HG03280 (cell line): Measurements from ENCODE around the gene RFX5.
"Not testable (repeated sequence)": the region's sequence is repeated elsewhere in the genome, so short reads cannot be mapped to it uniquely, and the experiment has no call there.

Experiments used
- ATAC-seq: cut with Tn5 transposase; IDR thresholded peaks from one replicate; pipeline ENCODE4 v1.9.1; 2021; ENCODE audit warnings: mild to moderate bottlenecking, moderate library complexity; ENCODE audit not compliant: unreplicated experiment

The RFX5 gene

DNA sequence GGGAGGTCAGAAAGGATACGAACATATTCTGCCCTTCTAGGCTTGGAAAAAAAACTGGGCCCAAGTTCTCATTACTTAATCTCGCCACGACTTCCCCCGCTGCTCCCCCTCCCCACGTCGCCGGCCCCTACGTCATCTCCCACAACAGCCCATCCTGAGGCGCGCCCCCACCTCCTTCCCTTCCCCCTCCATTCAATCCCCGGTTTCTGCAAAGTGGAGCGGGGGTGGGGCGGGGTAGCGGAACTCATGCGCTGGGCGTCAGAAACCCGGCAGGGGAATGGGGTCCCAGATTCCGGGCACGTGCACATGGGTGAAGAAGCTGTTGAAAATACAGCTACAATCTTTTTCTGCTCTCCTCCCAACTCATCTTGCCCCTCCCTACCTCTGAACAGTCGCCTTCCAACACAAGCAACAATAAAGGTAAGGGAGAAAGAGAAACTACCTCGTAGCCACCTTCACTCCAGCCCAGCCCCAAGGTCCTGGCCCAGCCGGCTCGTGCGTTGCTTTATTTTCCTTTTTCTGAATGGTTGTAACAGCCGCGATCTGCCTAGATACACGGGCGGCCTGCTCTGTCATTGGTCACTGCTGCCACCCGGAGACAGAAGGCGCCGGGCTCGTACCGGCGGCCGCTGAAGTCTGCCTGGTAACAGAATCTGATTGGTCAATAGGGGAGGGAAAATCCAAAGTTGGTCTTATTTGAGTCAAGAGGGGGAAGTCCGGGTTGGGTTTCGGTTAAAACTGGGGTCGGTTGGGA, at the start of gene RFX5:
TSS of gene RFX5 (minus strand) at position 484 of the 754 bp plus-strand sequence. CDS start 932 bp downstream, outside the sequence.
- ATAC-seq, result peak; percentile 96

DNA sequence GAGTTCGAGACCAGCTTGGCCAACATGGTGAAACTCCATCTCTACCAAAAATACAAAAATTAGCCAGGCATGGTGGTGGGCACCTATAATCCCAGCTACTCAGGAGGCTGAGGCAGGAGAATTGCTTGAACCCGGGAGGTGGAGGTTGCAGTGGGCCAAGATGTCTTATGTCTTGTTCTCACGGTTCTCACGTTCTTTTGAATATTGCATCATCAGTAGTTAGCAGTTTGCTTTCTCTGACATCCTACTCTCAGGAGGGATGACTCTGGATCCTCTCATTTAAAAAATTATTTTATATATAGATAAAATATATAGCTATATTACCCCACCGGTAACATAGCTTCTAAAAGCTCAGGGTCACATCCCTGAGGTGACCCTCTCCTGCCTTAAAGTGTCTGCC, 49.2 kb upstream of the RFX5 start:
- ATAC-seq, result not testable (repeated sequence)

DNA sequence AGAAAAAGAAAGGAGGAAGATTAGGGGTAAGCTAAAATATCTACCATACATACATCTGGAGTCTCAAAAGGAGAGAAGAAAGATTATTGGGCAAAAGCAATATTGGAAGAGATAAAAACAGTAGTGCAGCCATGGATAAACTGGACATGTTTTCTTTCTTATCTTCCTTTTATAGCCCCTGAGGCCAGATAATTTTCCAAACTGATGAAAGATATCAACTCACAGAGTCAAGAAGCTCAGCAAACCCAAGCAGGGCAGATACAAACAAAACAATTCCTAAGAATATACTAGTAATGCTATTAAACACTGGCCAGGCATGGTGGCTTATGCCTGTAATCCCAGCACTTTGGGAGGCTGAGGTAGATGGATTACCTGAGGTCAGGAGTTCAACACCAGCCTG, 46.5 kb upstream of the RFX5 start:
- ATAC-seq, result no peak

DNA sequence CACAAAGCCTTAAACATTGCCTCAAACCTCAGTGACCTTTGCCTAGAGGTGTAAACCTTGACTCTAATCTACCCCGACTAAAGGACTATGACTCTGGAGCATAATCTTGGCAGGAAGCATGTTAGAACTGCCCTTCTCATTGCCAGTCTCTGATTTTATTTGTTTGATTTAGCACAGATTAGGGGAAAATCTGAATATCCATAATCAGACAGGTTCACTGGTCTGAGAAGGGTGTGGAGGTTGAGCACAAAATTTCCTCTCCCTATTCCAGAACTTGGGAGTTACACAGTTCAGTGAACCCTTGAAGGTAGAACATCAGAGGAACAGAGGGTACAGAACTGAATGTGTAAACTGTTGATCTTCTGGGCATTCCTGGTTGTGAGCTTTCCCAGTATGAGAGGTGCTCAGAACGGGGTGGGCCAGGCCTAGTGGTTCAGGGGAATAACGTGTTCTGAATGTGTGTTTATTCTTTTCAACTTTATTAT, 44.1 kb upstream of the RFX5 start:
- ATAC-seq, result no peak

DNA sequence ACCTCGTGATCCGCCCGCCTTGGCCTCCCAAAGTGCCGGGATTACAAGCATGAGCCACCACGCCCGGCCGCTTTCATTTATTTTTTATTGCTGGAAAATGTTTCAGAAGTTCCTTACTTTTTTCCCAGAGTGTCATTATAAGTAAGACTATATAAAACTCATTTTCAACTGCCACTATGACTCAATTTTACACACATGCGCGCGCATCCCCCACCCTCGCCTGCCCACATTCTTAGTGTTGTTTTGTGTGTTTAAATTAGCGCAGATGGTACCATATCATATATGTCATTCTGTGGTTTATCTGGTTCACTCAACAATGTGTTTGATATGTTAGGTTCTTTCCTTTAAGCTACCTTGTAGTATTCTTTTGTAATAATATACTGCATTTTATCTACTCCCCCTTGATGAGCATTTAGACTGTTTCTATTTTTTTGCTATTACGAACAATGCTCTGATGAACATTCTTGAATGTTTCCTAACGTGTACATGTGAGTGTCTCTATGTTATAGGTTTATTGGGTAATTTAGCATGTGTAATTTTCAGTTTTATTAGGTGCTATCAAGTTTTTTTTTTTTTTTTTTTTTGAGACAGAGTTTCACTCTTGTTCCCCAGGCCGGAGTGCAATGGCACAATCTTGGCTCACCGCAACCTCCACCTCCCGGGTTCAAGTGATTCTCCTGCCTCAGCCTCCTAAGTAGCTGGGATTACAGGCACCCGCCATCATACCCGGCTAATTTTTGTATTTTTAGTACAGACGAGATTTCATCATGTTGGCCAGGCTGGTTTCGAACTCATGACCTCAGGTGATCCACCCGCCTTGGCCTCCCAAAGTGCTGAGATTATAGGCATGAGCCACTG, 43.4 kb upstream of the RFX5 start:
- ATAC-seq, result not testable (repeated sequence)

DNA sequence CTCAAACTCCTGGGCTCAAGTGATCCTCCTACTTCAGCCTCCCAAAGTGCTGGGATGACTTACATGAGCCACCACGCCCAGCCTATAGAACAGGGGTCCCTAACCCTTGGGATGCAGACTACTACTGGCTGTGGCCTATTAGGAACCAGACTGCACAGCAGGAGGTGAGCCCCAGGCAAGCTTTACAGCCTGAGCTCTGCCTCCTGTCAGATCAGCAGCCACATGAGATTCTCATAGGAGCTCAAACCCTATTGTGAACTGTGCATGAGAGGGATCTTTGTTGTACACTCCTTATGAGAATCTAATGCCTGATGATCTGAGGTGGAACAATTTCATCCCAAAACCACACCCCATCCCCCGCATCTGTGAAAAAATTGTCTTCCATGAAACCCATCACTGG, 39.0 kb upstream of the RFX5 start:
- no peak for ATAC-seq

DNA sequence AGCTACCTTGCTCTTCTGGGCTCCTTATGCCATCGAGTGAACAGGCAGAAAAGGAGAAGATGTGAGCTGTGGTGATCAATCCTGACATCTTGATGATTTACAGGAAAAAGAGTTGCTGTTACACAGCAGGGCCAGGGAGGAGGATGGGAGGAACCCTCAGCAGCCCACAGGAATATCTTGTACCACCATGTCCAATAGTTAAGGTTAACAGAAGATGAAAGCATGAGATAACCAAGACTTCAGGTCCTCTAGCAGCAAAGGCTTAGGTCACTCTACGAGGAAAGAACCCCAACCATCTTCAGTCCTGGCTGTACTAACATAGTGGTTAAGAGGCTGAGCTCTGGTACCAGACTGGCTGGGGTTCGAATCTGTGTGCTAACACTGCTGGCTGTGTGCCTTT, 37.5 kb upstream of the RFX5 start:
- ATAC-seq, result no peak

DNA sequence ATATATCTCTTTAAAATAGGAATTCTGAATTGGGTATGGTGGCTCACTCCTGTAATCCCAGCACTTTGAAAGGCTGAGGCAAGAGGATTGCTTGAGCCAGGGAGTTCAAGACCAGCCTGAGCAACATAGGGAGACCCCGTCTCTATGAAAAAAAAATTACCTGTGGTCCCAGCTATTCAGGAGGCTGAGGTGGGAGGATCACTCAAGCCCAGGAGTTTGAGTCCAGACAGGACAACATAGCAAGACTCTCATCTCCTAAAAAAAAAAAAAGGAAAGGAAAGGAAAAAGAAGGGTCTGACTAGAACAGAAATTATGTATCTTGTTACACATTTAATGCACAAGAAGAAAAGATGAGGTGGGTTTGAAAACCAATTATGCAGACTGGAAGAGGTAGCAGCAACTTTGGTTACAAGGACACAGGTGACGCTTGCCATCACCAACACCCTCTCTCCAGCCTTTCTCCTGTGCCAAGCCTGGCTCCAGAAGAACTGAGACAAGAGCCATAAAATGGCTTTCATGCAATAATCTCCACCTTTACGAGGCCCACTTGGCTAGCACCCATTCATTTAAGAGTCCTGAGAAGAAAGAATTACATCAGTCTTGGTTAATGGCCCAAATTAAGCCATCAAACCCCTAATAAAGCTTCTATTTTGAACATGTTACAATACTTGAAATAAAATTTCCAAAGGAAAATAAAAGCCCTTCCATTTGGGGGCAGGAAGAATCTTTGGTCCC, 30.3 kb upstream of the RFX5 start:
- ATAC-seq, result no peak

DNA sequence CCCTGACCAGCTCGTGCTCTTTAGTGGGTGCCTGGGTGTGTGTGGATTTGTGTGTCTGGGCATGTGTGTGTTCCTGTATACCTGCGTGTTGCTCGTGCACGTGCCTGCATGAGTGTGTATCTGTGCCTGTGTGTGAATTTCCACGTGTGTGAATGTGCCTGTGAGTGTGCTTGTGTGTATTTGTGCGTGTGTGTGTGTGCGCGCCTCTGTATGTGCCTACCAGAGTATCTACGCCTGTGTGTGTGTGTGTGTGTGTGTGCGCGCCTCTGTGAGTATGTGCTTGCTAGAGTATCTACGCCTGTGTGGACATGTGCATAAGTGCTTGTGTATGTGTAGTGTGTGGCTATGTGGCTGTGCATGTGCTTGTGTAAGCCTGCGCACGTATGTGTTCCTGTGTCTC, 26.1 kb upstream of the RFX5 start:
- no peak for ATAC-seq

DNA sequence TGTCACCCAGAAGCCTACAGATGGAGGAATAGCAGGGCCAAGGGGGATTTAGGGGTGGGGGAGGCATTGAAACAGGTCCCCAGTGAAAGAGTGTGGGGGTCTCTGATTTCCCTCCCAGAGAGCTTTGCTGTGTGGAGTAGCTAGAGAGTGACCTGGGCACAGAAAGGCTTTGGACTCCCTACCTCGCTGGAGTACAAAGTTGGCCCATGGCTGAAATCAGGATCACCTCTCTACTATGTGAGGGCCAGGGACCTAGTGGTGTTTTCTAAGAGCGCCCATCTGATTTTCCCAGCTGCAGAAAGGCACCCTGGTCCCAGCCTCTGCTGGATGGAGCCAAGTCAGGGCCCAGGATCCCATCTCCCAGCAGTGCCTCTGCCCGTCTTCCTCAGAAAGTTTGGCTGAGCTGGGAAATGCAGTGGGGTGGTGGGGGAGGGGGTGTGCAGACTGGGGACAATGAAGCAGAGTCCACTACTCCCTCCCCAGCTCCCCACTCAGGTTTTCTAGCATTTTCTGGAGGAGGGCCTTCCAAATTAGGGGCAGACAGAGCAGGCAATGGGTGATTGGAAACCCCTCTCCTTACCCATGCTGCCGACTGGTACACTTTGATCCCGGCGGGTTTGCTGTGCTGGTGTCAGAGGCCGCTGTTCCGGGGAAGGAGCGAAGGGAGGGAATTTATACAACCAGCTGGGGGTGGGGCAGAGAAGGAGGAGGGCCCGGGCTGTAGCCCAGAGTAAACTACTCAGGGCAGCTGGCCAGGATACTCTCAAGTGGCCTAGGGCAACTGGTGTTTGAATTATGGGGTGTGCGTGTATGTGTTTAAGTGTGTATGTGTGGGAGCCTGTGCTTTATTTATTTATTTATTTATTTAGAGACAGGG, 25.2 kb upstream of the RFX5 start, which contains the start of gene SELENBP1:
TSS of gene SELENBP1 (minus strand) at position 648 of the 877 bp plus-strand sequence. CDS start at position 584, 64 bp downstream.
- ATAC-seq, result no peak

DNA sequence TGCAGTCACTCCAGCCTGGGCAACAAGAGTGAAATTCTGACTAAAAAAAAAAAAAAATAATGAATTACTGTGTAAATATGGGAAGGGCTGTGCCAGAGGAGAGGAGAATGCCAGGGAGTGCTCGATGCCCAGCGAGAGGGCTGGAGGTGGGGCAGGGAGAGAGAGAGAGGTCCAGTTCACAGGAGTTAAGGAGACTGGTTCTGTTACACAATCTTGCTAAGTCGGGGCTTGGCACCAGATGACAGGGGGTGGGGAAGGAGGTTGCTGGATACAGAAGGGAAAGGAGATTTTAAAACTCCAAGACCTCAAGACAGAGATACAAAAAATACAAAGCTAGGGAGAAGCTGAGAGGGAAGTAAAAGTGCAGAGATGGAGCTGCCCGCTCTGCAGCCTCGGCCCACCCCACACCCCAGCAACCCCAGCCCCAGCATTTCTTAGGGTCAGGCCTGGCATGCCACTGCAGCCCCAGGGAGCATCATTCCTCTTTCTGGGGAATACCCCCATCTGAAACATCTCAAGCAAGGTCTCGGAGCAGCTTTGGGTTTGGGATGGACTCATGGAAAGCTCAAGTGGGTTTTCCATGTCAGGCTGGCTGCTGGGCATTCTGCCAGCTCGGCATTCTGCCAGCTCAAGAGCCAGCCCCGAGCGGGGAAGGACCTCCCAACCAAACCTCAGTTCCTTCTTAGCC, 24.5 kb upstream of the RFX5 start:
- no peak for ATAC-seq

DNA sequence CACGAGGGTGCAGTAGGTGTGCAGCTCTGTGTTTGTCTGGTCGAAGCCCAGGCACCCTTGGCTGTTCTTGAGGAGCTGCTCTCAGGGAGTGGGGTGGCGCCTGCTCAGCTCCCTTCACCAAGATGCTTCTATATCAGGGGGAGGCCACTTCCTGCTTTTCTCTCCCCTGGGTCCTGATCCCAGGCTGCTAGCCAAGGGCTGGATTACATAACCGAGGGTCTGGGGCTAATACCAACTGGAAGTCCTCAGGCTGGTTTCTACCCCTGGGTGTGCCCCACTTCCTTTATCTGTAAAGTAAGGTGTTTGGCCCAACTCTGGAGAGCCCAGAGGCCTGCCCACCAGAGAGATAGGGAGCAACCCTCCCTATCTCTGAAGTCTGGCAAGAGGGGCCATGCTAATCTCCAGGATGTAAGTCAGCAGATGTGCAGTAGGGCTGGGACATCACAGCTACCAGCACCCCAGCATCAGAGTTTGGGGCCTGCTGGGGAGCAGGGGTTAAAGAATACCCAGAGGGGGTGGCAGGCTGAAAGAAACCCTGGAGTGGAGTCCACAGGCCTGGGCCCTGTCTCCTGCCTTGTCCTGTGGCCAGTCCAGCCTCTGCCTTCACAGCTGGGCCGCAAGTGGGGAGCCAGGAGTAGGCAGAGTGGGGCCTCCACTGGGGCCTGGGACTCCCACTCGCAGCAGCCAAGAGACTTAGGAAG, 23.3 kb upstream of the RFX5 start:
- no peak for ATAC-seq

DNA sequence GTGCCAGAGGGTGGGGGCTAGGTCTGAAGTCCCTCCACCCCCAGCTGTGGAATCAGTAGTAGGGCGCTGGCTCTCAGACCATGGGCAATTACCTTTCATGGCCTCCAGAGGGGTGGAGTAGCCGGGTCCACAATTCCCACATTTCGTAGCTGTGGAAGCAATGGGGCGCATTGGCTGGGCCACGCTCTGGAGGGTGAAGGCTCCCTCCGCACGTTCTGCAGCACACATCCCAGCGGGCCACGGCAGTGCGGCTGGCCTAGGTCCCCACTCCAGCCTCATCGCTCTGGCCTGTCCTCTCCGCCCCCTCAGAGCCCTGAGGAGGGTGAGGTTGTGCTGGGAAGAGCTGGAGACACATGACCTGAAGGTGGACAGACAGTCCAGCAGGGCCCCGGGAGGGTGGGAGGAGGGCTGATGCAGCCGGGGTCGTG, 22.6 kb upstream of the RFX5 start:
- ATAC-seq, result no peak

DNA sequence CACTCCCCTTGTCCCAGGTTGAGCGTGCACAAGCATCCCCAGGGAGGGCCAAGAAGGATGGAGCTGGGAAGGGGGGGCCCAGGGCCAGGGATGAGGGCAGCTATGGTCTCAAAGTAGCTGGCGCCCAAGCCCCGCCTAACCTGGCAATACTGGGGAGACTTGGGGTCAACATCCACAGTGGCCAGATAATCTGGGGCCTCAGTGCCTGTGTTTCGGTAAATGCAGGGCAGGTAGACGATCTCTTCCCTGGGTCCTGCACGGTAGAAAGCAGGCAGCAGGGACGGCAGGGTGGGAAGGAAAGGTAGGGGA, 22.2 kb upstream of the RFX5 start:
- ATAC-seq, result no peak

DNA sequence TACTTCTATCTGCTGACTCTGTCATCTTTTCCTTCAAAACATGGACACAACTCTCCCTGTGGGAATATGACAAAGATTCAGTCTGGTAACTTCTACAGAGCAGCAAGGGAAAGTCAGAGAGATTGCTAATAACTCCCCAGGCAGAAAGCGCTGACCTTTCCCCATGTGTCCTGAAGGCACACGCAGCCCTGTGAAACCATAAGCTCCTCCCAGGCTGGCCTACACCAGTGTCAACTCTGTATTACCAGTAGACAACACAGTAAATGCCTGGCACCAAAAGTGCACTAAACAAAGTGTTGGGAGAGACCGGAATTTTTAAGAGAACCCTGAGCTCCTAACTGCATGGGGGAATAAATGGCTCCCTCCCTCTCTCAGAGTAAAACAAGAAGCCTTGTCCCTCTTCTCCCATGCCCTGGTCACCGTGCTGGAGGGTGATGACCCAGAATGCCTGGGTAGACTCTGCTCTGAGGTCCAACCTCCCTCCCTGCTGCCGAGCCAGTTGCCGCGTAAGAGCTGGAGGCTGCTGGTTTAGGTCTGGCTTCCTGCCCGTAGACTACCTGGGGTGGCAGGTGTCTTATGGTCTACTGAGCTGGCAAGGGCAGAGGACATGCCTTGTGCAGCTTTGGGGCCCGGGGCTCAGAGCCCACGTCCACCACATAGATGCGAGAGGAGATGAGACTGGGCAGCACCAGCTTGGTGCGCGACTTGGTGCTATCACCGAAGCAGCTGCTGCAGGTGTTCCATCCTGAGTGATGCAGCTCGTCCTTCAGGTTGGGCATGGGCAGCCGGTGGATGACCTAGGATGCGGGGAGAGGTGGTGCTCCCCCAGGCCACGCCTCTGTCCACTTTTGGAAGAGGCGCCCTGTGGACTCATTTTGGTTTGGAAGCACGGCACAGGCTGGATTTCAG, 21.6 kb upstream of the RFX5 start:
- ATAC-seq, result no peak

DNA sequence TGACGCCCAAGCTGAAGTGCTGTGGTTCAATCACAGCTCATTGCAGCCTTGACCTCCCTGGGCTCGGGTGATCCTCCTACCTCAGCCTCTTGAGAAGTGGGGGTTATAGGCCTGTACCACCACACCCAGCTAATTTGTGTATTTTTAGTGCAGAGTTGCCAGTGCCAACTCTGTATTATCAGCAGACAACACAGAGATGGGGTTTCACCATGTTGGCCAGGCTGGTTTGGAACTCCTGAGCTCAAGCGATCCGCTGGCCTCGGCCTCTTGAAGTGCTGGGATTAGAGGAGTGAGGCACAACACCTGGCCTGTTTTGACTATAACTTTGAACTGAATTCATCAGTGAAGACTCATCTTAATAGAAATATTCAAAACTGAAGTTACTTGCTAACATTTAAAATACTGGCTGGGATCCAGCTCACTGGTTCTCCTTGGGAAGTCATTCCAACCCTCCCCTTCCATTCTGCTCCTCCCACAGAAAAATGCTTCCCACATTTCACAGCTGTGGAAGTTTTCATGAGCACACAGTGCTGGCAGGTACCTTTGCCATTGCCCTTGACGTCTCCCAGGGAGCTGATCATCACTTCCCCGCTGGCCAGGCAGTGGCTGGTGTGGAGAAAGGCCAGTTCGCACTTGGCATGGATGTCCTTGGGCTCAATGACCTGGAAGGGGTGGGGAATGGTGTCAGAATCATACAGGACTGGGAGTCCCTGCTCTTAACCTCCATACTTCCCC, 20.8 kb upstream of the RFX5 start:
- ATAC-seq, result no peak

DNA sequence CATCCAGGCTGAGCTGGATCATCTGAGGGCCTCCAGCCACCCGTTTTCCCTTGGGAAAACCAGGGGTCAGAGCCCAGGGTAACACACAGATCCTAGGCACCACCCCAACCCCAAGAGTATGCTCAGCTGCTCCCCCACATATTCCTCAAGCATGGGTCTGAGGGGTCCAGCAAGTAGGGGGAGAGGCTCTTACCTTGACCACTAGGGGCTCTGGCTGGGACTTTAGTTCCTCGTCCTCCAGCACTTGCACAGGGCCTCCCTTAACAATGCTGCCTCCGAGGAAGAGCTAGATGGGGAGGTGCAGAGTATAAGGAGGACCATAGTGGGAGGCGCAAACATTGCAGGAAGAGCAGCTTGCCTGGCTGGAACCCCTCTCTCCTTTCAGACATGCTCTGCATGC, 17.9 kb upstream of the RFX5 start:
- no peak for ATAC-seq
